COR-L47 (cell line): ENCODE measurements around the gene RBMS3.
"Not testable (repeated sequence)": the region's sequence is repeated elsewhere in the genome, so short reads cannot be mapped to it uniquely, and the experiment has no call there.

Experiments
- DNase-seq: peaks from one replicate; lab custom pipeline; 2025; lab: John Stamatoyannopoulos, UW

Gene RBMS3

DNA sequence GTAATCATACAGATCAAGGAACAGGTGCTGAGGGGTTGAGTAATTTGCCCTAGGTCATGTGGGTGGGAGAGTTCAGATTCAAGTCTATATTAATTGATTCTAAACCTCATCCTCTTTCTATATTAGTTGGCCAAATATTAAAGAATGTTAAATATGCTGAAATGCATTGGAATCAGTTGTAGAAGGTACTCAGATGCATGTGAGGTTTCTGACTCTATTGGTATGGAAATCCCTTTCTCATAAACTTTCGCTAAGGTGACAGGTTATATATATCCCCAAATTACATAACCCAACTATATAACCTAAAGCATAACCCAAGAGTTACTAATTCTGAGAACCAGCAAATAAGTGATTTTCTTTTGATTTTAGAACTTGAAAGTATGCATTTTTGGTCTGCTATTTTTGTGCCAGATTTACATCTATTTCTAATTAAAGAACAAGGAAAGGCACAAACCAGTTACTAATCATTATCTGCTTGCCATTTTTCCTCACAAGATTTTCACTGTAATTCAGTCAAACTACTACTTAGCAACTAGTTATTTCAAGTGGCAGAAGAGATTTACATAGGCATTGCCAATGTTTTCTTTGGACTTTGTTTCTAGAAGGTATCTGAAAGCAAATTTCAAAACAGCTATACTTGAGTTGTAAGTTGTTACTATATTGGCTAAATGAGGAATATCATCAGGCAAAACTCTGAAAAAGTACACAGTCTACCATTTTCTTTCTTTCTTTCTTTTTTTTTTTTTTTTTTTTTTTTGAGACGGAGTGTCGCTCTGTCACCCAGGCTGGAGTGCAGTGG lies 201.3 kb downstream of the RBMS3 start:
- DNase-seq, result no peak

DNA sequence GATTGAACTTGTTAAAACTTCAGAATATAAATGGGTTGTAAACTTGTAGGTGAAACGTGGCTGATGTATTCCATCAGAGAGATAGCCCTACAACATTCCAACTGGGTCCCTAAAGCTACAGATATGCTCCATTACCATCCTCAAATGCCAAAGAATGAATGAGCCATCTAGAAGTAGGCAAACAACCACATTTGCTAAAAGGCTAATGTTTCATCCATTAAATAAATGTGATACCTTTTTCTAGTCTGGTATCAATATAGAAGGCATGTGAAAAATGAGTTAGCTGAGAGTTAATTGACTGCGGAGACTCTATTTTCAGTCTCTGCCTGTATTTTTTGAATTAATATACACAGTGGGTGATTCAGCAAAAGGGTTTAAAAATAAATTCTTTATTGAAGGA lies 203.8 kb downstream of the RBMS3 start:
- DNase-seq, result no peak

DNA sequence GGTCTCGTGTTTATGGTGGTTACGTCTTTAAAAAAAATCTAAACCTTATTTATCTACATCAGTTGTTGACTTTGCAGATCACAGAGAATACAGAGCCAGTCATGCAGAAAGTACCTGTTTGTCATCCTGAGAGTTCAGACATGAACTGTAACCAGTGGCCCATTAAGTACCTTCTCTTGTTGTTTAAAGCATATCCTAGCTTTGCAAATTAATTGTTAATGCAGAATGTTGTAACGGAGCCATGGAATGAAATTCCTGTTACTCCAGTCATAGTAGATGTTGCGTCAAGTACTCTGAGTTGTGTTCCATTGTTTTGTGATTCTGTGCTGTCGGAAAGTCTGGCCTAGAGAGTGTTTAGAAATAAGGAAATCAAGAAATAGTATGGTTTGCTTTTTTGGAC lies 205.2 kb downstream of the RBMS3 start:
- peak; percentile 15 for DNase-seq

DNA sequence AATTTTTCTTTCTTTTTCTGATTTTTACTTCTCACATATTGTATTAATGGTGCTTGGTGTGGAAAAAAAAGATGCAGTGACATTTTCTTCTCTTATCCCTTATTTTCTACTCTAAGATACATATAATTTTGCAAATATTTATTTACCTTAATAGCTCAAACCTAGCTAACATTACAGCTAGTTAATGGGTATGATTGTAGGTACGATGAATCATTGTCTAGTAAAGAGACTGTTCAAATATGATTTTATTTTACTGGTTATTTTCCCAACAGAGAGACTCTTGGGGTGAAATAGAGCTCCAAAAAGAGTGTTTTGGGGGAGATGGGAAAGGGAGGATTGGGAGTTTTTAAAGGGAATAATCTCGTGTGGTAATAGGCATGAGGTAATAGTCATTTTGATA lies 206.0 kb downstream of the RBMS3 start:
- DNase-seq, result no peak

DNA sequence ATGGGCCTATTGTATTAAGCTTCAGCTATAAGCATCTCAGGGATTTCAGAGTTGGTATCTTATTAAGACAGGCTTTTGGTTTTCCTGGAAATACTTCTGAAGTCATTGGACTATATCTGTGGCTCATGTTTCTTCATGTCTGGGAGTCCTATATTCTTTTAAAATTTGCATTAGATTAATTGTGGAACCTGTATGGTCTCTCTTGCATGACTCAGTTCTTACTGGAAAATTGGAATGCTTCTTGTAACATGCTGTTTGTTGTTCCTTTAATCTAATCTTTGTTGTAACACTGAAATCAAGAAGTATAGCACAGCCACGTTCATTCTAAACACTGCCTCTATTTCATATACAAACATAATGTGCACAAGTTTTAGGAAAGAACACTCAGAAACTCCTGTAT lies 208.1 kb downstream of the RBMS3 start:
- no peak for DNase-seq

DNA sequence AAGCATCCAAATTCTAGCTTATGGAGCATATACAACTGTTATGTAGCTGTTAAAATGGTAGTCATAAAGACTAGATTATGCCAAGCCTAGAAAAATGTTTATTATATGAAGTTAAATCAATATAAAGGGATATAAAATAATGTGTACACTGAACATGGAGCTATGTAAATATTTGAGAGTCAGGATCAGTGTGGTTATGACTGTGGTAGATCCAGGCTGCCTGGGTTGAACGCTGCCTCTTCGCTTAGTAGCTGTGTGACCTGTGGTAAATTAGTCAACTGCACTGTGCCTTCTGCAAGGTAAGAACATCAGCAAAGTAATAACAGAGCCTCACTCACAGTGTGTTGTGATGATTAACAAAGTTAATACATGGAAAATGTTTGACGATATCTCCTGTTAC lies 212.2 kb downstream of the RBMS3 start:
- no peak for DNase-seq

DNA sequence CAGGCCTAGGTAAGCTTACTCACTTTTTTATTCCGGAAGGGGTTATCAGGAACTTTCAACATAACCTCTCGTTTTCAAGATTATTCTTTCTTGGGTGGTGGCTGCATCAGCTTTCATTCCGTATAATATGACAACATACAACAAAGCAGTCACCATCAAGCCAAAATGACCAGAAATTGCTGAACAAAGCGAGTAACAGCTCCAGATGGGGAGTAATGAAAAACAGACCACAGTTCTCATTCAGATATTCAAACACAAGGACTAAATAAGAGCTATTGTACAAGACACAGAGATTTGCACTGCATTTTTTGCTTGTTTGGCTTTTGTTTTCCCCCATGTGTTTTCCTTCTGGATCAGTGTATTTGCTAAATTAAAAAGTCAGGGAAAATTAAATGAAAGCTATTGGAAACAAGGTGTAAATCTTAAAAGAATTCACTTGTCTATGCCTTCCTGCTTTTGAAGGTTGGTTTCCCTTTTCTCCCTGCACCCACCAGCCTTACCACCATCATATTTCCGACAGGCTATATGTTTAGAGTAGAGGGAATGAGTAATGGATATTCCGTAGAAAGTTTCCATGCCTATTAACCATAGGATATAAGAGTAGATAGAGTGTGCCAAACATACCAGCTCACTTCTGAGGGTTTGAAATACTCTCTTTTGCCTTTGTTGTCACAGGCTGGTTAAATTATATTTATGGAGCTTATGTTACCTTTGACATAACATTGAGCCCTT lies 213.6 kb downstream of the RBMS3 start:
- no peak for DNase-seq

DNA sequence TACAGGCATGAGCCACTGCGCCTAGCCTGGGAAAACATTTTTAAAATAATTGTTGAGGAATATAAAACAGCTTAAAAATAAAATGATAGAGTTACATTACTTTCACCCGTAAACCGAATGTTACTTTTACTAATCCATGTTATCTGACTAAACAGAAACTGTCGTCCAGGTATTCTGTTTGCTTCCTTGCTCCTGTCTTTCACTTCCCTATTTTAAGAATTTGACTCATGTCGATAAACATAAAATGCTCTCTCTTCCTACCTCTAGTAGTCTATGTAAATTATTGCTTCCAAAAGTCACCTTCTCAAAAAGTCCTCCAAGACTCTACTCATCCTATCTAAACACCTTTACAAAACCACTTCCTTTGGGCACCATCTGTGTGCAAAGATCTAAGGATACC lies 216.4 kb downstream of the RBMS3 start:
- DNase-seq, result no peak

DNA sequence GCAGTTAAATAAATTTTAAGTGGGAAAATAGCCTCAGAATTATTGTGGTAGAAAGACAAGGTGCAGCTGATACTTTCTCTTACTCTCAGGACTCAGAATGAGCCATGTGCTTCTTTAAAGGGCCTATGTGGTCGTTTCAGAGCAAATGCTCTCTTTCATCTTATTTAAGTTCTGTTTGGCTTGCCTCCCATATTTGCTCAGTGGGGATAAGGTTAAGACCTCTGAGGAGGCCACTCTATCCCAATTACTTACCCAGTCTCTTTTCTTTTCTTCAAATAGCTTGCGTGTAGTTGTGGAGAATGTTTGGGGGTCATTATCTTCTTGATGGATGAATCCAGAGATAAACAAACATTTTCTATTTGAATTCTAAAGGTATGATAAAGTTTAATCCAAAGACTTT lies 221.9 kb downstream of the RBMS3 start:
- DNase-seq, result no peak

DNA sequence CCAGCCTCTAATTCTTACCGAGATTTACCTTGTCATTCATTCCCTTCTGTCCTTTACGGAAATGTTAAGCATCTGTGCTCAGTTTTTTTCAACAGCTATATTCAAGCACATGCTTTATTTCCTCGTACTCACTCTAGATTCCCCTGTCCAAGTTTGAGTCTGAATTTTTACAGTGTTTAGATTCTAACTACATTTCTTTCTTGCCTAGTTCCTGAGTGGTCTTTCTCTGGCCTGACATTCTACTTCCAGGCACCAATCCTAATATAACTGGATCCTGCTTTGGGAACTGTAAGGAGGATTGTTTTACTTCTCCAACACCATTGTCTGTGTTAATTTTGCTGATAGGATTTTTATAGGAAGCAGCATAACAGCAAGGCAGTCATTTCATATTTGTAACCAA lies 222.4 kb downstream of the RBMS3 start:
- no peak for DNase-seq

DNA sequence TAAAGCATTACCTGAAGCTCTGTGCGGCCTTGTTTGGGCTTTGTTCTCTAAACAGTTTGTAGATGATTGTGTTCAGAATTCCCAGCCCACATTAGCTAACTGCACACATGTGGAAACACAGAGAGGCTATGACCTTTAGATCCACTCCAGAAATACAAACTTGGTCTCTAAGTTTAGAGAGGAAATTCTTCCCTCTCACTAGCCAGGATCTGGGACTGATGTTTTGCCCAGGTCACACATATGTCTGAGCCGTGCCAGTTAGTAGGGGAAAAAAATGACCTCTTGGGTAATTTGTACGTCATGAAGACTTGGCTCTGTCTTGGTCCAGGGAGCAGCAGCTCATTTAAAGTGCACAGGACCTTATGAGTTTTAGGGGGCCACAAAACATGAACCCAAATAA lies 223.1 kb downstream of the RBMS3 start:
- DNase-seq, result no peak

DNA sequence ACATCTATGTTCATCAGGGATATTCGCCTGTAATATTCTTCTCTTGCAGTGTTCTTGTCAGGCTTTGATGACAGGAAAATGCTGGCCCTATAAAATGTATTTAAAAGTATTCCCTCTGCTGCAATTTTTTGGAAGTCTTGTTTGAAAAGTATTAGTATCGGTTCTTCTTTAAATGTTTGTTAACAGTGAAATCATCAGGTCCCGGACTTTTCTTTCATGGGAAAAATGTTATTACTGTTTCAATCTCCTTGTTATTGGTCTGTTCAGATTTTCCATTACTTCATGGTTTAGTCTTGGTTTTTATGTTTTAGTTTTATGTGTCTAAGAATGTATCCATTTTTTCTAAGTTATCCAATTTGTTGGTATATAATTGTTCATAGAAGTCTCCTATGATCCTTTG lies 225.6 kb downstream of the RBMS3 start:
- DNase-seq, result no peak

DNA sequence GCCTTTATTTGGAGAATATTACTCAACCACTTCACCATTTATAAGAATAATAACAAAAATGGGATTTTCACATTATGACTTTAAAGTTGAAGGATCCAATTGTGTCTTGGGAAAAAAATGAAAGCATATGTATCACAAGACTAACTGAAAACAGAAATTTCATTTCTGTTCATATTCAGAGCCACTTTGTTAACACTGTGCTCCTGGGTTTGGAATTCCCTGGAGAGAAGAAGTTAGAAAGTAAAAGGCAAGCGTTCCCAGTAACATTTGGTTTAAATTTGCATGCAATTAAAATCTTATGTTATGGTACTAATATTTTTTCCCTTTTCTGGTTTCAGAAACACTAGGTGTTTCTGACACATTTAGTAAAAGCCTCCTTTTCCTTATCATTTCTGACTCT lies 230.8 kb downstream of the RBMS3 start:
- DNase-seq, result no peak

DNA sequence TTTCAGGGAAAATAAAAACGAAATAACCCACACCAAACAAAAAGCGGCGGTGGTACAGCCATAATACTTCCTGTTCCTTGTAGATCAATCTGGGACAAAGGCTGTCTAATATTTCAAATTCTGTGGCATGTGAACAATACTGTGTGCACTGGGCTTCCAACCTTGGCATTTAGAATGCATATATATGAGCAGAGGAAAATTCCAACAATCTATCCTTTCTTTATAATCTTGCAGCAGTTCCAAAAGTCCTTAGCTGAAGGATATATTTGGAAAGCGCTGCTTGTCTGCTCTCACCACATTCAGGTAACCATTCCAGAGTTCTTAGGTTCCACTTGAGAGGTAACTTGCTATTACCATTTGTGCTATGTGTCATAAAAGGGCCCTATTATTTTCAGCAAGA lies 231.8 kb downstream of the RBMS3 start:
- DNase-seq, result no peak

DNA sequence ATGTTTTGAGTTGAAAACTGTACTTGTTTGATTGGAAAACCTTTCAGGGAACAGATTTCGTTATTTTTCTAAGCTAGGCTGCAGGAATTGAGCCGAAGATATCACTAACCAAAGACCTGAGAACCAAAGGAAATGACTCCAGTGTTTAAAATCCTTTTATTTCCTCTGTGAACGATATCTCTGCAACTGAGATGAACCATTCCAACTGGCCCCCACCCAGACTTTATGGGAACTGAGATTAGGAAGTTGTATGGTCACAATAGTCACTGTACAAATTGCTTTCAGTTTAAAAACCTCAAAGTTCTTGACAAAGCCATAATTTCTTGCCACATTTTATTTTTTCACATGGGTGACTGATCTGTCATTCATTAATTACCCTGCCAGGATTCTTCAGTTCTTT lies 232.4 kb downstream of the RBMS3 start:
- DNase-seq, result no peak

DNA sequence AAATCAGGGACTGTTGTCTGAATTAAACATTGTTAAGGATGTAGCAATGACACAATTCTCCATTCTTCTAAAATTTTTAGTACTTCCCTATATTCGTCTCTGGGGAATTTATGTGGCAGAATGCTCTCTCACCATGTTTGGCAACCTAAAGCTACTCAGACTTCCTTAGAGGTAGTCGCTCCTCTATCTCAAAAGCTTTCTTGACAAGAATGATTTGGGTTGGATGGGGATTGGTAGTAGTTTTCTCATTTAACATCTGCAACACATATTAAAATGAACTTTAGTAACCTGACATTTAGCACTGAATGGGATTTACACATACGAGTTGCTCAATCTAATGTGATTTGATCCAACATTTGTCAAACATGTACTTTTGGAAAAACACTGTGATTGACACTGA lies 233.3 kb downstream of the RBMS3 start:
- no peak for DNase-seq

DNA sequence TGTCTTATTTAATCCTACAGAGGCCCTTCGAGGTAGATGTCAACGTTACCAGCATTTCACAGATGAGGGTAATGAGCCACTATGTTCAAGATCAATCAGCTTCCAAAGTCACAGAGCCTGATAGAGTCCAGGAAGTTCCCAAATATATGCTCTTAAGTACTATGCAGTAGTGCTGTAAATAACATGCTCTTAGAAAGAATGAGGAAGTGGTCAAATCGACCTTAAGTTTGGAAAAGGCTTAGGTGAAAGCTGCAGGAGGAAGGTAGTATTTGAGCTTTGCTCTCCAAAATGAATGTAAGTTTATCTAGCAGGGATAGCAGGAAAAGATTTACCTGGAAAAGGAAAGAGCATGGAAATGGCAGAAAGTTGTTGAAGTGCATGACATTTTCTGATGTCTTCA lies 234.0 kb downstream of the RBMS3 start:
- no peak for DNase-seq

DNA sequence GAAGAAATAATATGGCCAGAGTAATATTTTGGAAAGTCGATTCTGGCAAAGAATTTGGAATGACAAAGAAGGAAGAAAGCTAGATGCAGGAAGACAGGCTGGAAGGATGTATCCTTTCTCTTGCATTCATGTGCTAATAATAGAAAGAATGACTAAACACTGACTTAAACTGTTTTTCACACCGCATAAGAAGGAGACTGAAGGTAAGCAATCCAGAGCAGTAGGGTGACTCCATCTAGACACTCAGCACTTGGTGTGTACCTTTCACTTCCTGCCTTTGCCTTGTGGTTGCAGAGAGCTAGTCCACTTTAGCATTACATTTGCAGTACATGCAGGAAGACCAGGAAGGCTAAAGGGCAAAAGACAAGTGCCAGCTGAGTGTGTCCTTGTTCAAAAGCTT lies 234.6 kb downstream of the RBMS3 start:
- no peak for DNase-seq

DNA sequence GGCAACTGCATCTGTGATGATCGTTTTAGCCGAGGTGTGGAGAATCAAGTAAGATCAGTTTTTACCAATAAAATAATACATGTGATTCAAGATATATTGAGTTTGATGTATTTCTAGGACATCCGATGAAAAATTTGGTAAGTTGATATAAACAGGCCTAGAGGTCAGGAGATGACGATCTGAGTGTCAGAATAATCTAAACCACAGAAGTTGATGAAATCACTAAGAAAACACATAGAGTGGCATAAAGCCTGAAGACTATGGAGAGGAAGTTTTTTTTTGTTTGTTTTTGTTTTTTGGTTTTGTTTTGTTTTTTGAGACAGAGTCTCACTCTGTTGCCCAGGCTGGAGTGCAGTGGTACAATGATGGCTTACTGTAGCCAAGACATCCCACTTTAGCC lies 235.3 kb downstream of the RBMS3 start:
- DNase-seq, result no peak

DNA sequence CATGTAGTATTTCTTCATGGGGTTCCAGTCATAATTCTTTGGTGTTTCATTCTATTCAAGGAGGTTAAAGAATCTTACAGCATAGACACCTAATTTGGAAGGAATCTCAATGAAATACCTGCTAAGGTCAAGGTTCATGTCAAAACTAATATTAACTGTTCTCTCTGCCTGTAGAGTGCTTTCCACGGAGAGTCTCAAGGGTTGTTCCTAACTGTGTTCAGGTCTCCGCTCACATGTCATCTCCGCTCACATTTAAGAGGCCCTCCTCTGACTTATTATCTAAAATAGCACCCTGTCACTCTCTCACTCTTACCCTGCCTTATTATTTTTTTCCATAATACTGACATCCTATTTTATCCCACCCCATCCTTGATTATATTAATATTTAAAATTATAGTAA lies 239.9 kb downstream of the RBMS3 start:
- no peak for DNase-seq

DNA sequence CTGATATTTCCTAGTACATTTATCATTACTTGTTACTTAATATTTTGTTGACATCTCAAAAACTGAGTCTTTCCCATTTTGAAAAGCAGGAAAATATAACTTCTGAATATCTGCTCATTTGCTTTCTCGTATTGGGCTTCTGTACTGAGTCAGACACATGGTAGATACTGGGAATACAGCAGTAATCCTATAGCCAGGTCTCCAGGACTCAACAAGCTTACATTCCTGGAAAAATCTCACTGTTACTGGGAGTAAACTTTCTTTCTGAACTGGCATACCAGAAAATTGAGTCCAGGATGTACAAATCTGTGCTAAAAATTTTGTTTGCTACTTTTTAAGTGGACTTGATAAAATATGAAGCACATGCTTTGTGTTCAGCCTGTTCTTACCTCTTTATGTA lies 240.4 kb downstream of the RBMS3 start:
- DNase-seq, result no peak

DNA sequence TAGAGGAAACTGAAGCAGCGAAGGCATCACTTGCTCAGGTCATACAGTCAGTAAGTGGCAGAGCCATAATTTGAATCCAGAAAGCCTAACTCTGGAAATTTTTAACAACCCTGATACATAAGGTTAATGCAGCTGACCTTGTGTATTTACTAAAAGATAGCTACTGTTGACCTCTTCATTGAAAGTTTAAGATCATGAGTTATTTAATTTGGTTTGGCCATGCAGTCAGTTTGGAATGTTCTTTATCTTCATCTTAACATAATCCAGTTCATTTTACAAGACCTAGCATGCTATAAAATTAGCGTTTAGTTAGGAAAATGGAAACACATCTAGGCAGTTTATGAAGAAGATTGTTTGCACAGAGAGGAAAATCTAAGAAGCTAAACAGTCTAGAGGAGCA lies 240.9 kb downstream of the RBMS3 start:
- DNase-seq, result no peak

DNA sequence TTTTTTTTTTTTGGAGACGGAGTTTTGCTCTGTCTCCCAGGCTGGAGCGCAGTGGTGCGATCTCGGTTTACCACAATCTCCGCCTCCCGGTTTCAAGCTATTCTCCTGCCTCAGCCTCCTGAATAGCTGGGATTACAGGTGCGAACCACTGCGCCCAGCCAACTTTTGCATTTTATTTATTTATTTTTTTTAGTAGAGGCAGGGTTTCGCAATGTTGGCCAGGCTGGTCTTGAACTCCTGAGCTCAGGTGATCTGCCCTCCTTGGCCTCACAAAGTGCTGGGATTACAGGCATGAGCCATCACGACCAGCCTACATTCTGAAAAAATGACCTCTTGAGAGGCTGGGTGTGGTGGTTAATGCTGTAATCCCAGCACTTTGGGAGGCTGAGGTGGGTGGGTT lies 243.6 kb downstream of the RBMS3 start:
- DNase-seq, result not testable (repeated sequence)
